NCI-H1417 (cell line): Measurements from ENCODE around the gene CDH4.
"Not testable (repeated sequence)": the region's sequence is repeated elsewhere in the genome, so short reads cannot be mapped to it uniquely, and the experiment has no call there.

Experiments used
- DNase-seq, 3 experiments: peaks; one replicate each; lab custom pipeline; 2025; lab: John Stamatoyannopoulos, UW

Gene CDH4

DNA sequence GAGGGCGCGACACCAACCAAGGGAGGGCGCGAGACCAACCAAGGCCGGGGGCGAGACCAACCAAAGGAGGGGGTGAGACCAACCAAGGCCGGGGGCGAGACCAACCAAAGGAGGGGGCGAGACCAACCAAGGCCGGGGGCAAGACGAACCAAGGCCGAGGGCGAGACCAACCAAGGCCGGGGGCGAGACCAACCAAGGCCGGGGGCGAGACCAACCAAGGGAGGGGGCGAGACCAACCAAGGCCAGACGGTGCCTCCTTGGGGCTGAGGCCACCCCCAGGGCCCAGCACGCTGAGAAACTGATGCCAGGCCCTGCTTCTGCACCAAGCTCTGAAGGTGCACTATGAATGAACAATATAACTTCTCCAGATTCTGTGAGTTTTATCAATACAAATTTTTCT lies 726.4 kb downstream of the CDH4 start:
- no peak for DNase-seq

DNA sequence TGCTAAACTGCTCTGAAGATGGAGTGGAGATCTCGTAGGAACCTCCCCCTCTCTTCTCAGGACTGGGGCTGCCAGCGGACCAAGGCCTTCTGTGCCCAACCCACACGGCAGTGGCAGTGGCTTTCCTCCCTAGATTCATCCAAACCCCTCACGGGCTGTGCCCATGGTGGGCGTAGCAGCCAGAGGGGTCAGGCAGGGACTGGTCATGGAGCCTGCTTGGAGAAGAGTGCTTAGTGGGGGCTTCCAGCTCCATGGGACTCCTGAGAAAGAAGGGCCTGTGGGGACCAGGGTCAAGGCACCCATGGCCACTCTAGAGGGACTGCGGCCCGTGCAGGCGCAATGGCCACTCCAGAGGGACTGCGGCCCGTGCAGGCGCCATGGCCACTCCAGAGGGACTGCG lies 727.0 kb downstream of the CDH4 start:
- no peak for DNase-seq

DNA sequence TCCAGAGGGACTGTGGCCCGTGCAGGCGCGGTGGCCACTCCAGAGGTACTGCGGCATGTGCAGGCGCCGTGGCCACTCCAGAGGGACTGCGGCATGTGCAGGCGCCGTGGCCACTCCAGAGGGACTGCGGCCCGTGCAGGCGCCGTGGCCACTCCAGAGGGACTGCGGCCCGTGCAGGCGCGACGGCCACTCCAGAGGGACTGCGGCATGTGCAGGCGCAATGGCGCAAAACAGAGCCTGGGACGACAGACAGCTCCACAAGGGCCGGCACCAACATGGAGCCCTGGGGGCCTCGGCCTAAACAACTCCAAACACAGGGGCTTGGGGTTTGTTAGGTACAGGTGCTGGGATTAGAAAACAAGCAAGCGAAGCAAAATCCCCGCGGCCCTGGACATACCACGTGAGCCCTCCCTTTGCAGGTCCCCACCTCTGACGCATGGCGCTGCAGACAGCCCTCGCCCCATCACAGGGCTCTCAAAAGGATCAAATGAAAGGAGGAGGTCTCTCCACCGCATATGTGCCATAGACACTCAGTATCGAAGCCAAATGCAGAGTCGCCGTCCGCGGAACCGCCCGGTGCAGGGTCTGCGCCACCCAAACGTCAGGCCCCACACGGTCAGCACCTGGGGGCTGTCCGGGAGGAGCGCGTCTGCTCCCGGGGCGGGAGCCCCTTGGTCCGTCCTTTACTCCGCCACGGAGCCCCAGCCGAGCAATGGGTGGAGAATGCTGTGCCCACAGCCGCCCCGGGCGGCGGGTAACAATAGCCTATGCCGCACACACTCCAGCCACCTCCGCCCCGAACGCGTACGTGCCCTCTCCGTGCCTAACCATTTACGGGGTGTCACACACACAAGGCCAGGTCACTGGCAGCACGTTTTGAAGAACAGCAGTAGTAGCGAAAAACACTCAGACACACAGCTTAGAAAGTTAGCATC lies 727.9 kb downstream of the CDH4 start:
- no peak for DNase-seq

DNA sequence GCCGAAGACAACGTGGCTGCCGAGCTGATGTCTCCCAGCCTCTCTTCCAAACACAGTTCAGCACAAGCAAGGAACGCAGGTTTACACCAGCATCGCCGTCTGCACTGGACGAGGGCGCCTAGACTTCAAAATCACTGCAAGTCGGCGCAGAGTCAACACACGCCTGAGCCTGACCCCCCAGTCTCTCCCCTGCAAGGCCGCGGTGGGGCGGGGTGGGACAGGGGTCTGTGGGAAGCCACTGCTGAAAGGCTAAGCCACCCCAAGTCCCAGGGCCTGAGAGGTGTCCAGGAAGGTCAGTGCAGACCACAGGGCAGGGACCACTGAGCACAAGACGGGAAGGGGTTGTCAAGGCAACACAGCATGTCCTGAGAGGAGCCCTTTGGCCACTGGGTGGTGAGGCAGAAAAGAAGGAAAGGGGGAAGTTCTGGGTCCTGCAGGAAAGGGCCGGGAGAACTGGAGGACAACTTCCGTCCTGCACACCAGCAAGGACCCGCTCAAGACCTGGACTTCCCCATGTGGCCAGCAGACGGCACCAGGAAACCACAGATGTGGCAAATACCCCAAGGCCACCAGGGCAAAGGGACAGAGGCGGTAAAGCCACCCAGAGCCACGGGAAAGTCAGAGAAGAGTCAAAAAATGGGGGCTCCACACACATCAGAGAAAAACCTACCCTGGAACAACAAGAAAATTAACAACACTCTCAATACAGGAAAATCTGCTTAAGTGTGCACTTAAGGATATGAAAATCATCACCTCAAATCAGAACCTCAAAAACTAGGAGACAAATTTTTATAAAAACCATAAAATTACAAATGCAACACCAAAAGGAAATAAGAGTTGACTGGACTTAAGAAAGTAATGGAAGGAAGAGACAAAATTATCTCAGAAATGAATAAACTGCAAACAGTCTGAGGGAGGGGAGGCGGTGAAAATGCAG lies 728.9 kb downstream of the CDH4 start:
- DNase-seq: peak in 1 of 3 experiments; percentile 30

DNA sequence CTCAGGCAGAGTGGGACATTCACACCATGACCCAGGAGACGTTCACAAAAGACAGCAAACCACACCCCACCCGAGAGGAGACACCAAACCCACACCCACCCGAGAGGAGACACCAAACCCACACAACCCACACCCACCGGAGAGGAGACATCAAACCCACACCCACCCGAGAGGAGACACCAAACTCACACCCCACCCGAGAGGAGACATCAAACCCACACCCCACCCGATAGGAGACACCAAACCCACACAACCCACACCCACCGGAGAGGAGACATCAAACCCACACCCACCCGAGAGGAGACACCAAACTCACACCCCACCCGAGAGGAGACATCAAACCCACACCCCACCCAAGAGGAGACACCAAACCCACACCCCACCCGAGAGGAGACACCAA lies 729.6 kb downstream of the CDH4 start:
- DNase-seq: not testable (repeated sequence)

DNA sequence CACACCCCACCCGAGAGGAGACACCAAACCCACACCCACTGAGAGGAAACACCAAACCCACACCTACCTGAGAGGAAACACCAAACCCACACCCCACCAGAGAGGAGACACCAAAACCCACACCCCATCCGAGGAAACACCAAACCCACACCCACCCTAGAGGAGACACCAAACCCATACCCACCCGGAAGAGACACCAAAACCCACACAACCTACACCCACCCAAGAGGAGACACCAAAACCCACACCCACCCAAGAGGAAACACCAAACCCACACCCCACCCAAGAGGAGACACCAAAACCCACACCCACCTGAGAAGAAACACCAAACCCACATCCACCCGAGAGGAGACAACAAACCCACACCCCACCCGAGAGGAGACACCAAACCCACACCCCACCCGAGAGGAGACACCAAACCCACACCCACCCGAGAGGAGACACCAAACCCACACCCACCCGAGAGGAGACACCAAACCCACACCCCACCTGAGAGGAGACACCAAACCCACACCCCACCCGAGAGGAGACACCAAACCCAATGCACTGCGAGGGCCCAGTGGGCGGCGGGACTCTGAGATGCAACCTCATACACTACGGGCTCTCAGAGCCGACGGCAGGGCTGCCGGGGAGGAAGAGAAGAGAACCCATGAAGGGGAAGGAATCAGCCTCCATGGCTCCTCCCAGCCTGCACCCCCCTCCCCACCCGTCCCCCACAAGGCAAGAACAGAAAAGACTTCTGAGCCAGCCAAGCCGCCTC lies 730.3 kb downstream of the CDH4 start:
- DNase-seq: no peak

DNA sequence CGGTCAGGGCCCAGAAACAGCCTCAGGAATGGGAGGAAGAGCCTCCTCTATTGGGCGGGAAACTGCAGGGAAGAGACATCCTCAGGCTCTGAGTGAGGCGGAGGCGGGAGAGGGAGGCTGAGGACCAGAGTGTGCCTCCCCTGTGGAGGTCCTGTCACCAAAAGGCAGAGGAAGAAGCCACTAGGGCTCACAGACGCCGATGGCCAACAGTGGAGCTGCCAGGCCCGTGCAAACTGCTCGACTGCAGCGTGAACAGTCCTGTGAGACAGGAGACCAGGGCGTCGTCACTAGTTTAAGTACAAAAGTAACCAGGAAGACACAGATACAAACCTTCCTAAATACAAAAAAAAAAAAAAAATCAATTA lies 730.9 kb downstream of the CDH4 start:
- no peak for DNase-seq

DNA sequence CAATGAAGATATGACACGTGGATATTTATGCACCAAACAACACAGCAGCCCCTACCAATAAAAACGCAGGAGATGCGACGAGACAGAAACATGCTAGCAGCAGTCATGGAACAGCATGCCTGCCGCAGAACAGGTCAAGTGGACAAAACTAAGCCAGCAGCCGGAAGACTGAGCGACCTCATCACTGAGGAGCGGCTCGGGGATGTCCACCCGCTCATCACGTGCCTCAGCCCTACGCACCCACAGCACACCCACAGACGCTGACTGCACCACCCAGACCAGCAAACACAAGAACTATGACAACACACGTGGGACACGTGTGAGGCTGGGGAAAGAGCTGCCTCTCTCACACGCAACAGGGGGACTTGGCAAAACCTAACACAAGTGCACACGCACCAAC lies 731.9 kb downstream of the CDH4 start:
- DNase-seq: no peak

DNA sequence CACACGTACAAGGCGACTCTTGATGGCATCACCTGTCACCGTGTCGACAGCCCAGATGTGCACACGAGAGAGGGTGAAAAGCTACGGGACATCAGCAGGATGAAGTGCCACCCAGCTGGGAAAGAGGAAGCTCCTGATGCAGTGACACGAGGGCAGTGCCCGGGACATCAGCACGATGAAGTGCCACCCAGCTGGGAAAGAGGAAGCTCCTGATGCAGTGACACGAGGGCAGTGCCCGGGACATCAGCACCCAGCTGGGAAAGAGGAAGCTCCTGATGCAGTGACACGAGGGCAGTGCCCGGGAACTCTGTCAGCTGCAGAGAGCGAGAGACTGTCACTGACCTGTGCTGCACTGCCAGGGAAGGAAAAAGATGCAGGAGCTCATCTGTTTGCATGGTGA lies 732.4 kb downstream of the CDH4 start:
- not testable (repeated sequence) for DNase-seq

DNA sequence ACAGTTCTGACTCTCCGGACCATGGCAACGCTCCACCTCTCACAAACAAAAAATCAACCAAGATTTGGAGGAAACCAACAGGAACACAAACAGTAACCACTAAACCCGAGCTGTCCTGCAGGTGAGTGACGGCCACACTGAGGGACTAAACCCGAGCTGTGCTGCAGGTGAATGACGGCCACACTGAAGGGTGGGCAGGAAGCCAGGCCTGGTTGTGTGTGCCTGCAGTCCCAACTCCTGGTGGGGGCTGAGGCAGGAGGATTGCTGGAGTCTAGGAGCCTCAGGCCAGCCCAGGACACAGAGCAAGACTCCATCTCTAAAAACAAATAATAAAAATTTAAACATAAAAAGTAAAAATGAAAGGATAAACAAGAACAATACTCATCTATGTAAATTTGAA lies 733.0 kb downstream of the CDH4 start:
- DNase-seq: no peak

DNA sequence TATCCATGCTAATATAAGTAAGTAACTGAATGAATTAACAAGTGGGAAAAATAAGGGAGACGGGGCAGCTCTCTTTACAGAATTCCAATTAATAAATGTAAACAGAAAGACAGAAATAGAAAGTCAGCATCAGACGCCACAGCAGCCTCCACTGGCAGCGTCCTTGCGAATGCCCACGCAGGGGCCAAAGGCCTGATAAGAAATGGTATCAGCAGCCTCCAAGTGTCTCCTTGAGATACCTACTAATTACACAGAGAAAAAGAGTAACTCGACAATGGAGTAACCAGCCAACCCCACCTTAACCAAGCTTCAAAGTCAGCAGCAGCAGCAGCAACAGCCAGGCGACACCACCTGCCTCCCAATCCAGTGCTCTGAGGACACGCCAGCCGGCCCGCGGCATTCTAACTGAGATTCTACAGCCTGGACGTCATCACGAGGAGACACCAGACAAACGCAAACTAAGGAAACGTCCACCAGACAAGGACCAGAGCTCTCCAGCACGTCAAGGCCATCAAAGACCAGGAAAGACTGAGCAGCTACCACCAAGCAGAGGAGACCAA lies 734.8 kb downstream of the CDH4 start:
- no peak for DNase-seq

DNA sequence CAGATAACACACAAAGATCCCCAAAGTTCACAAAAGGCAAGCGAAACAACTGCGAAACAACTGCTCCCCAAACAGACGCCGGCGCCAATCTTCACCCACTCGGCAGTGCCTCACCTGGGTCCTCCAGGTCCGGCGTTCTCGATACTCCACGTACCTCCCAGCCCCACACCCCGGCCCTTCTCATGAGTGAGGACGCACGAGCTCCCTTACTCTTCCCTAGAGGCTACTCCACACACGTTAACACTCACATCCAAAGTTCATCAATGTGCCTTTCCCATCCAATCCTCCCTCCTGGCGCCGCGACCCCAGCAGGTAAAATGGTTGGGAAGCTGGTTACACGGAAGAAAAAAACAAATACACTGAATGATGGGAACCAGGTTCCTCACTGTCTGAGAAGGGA lies 736.6 kb downstream of the CDH4 start:
- no peak for DNase-seq

DNA sequence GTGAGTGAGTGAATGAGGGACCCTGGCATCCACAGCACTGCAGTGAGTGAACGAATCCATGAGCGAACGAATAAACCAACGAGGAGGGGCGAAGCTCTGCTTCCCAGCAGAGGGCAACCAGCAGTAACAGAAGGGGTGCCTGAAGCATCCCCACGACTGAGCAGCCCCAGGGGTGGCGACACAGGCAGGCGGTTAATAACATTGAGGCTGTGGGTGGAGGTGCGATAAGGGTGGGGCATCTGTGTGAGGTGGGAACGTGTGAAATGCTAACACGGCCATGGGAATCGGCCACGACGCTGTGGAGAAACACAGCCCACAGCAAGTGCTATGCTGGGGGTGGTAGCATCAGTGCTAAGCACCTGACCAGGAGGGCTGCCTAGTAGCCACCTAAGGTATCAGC lies 737.7 kb downstream of the CDH4 start:
- no peak for DNase-seq
